ENCODE data around the gene MACROD2.

- TF ChIP-seq, protein P1, sequence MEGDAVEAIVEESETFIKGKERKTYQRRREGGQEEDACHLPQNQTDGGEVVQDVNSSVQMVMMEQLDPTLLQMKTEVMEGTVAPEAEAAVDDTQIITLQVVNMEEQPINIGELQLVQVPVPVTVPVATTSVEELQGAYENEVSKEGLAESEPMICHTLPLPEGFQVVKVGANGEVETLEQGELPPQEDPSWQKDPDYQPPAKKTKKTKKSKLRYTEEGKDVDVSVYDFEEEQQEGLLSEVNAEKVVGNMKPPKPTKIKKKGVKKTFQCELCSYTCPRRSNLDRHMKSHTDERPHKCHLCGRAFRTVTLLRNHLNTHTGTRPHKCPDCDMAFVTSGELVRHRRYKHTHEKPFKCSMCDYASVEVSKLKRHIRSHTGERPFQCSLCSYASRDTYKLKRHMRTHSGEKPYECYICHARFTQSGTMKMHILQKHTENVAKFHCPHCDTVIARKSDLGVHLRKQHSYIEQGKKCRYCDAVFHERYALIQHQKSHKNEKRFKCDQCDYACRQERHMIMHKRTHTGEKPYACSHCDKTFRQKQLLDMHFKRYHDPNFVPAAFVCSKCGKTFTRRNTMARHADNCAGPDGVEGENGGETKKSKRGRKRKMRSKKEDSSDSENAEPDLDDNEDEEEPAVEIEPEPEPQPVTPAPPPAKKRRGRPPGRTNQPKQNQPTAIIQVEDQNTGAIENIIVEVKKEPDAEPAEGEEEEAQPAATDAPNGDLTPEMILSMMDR (conservative IDR thresholded peaks at IDR 0.05 in 1 of 2, IDR thresholded peaks at IDR 0.05 in 1 of 2; ENCODE audit: extremely low read depth in 1 of 2, insufficient read depth in 1 of 2, low read depth in 1 of 2, low read length in 2 of 2), result no peak
- no peak for TF ChIP-seq EZH2 (IDR thresholded peaks at IDR 0.05; ENCODE audit: borderline replicate concordance, low read length)
These were observed 1060.9 kb downstream of the MACROD2 start for GRCh38 chr20:15056246-15056645.

Data from mammary epithelial cell (primary cell).